GM21367 (cell line): ENCODE measurements around the gene TUSC1.
A peak's percentile ranks its signal among the peaks of the same experiment; 100 is the strongest.
"Not testable (repeated sequence)": the region's sequence is repeated elsewhere in the genome, so short reads cannot be mapped to it uniquely, and the experiment has no call there.

Experiments
- ATAC-seq: cut with Tn5 transposase; IDR thresholded peaks from one replicate; pipeline ENCODE4 v1.9.1; 2021; ENCODE audit not compliant: unreplicated experiment

Gene TUSC1

DNA sequence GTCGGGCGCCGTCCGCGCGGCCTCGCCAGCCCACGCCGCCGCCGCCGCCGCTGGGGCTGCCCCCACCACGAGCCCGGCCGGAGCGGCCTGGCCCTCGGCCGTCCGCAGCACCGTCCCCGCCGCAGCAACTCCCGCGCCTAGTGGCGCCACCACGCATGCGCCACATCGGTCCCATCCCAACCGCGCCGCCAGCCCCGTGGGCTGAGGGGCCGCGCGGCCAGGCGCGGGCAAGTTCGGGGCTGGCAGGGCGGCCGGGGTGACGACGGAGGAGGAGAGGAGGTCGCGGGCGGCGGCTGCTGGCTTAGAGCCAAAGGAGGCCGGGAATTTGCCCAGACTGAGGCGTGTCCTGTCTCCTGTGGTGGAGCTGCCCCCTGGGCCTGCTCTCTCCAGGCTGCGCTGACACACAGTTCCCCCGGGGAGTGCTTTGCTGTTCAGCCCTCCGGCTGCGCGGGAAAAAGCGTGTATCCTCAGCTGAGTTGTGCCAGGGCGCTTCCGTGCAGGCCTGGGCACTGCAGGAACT lies at the start of gene TUSC1:
TUSC1 (minus strand) TSS at position 298 of the 520 bp plus-strand sequence; CDS start at position 166, 132 bp downstream.
- peak; percentile 45 for ATAC-seq

DNA sequence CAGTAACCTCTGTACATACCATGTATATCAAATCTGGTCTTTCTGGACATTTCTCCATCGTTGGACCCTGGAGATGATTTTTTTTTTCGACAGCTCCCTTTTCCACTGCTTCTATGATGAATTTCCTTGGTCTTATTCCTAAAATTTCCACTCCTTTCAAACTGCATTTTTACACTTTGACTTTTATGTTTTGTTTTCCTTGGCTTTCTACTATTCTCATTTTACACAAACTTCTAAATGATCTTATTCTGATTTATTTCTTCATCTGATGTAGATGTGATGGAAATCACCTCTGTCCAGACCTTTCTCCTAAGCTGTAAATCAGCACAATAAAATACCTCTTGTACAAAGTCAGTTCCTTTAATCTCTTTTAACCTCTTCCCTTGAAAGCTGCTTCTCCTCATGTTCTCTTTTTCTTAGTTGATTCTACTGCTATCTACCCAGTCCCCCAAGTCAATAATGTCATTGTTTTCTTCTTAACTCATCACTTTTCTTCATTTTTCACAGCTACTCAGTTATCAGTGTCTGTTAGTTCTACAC lies 48.7 kb upstream of the TUSC1 start:
- no peak for ATAC-seq

DNA sequence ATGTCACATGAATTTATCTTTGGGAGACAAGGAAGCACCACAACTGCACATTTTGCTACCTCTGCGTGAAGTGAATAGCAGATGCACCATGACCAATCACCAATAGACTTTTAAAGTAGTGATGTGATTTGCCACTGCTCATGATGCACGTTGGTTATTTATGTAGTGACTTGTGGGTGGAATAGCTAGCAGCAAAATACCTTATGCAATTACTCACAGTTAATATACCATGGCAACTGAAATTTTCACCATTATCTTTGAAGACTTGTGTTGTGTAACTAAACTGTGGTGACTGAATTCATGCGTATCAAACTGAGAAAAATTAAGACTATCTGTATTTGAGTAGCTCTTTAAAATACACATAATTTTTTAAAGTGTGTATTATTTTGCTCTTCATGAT lies 46.2 kb upstream of the TUSC1 start:
- no peak for ATAC-seq

DNA sequence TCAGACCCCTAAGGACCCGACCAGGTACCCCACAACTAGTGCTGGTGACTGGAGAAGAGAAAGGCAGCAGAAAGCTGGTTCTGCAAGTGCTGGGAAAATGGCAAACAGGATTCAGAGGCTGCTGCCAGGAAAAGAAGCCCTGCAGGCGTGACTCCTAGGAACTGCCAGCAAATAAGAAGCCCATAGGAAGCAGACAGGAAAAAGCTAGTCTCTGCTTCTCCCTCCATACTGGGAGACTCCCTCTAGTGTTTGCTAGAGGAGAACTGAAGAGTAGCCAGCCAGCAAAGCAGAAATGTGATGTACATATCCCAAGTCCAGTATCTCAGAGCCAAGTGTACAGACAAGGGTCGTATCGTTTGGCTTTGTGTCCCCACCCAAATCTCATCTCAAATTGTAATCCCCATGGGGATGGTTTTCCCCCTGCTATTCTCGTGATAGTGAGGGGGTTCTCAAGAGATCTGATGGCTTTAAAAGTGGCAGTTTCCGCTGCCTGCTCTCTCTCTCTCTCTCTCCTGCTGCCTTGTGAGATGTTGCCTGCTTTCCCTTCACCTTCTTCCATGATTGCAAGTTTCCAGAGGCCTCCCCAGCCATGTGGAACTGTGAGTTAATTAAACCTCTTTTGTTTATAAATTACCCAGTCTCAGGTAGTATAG lies 38.1 kb upstream of the TUSC1 start:
- no peak for ATAC-seq

DNA sequence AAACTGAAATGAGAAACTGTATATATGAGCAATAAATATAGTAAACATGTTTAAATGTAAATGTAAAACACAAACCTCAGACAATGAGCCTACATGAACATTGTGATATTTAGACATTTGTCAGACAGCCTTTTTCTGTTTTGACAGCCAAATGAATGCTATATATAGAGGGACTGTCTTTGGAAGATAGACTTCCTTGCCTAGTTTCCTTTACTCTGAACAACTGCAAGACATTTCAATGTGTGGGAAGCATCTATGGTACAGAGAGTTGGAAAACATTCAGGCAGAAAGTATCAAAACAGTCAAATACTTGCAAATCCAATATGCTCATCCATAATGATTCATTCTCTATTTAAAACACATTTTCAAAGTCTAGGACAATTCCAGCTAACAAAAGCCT lies 31.7 kb upstream of the TUSC1 start:
- ATAC-seq, result no peak

DNA sequence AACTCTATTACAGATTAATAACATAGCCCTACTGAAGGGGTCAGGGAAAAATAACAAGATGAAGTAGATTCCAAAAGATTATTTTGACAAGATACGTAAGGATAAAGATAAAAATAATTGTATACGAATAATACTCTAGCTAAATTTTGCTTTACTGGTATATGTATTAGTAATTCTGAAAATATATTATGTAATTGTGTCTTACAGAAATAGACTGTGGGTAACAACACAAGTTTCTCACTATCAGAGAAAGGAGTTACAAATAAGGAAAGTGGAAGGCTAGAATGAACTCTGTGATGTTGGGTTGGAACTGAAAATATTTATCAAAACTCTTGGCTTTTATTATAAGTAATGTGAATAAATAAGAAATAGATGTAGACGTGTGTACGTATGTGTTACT lies 26.6 kb upstream of the TUSC1 start:
- no peak for ATAC-seq

DNA sequence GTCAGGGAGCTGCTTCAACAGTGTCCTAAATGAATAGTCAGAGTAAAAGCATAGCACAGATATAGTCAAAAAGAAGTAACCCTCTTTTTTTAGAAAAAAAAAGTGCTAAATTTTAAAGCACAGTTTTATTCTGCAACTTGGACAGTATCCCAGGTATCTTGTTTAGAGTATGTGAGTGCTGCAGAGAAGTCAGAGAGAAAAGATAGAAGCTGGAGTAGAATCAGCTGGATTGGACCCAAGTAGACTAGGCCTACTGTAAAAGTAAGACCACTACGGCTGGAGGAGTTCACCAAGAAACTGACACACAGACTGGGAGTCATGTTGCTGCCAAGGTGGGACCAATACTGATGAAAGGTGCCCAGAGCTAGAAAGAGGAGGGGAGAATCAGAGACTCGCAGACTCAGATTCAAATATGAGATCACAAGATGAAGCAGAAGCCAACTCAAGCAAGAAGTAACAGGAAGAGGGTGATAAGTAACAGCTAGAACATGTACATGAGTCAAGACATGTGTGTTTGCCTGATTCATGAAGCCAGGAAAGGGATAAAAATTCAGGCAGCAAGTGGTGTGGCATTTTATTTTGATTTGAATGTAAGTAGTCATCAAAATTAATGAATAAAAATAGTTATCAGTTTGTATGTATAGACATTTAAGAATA lies 25.6 kb upstream of the TUSC1 start:
- ATAC-seq, result no peak

DNA sequence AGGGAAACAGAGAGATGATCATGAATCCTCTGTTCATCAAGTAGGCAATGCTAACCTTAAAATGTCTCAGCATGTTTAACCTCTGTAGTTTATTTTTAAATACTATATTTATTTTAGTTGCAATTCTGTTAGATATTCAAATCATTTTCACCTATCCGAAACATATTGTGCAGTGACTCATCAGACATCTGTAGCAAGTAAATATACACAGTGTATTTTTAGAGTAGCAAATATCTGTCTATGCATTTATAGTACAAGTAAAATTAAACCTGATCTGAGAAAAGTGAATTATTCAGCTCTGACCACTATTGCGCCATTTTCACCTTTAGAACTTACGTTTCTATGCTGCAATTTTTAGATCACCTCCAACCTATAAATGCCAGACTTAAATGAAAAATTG lies 24.3 kb upstream of the TUSC1 start:
- no peak for ATAC-seq

DNA sequence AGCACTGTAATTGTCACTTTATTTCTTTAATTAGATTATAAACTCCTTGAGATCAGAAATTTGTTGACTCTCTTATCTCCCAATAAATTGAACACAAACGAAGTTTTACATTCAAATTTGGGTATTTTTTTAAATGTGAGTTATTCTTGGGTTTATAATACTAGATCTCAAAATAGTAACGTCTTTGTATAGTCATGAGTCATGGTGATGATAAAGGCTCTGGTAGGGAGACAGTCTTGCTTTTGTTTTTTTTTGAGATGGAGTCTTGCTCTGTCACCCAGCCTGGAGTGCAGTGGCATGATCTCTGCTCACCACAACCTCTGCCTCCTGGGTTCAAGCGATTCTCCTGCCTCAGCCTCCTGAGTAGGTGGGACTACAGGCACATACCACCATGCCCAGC lies 22.7 kb upstream of the TUSC1 start:
- not testable (repeated sequence) for ATAC-seq

DNA sequence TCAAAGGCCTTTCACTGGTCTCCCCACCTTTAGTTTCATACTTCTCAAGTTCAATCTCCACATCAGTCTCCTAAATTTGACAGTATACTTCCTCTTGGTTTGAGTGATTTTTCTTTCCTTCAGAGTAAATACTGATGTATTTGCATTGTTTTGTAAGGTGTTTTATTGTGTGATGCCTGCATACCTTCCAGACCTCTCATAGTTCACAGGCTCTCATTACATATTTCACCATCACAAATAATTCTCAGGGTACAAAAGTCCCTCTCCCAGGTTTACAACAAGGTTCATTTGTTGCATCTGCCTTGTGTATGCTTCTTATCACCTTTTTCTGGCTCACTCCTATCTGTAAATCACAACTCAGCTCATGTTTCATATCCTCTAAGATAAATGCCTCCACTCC lies 22.2 kb upstream of the TUSC1 start:
- ATAC-seq, result no peak

DNA sequence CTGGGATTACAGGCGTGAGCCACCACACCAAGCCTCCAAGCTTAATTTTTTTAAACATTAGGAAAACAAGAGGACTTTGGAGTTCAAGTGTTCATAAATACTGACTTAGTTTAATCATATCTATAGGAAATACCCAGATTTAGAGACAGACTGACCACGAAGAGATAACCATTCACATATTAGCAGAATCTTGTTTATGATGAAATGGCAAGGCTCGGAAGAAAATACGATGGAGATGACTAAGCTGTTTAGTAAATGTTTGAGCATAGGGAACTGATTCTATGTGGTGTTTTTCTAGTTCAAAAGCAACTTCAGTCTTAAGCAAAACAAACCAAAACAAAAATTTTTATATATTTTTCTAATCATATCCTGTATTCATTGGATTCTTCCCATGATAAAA lies 13.5 kb upstream of the TUSC1 start:
- ATAC-seq, result no peak

DNA sequence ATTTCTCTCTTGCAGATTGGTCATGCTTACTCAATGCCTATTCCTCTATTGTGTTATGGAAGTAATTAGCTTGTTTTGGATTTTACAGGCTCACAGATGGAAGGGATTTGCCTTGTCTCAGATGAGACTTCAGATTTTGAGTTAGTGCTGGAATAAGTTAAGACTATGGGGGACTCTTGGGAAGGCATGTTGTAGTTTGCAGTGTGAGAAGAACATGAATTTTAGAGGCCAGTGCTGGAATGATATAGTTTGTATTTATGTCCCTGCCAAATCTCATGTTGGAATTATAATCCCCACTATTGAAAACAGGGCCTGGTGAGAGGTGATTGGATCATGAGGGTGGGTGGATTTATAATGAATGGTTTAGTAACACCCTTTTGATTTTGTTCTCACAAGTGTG lies 6.1 kb upstream of the TUSC1 start:
- ATAC-seq, result no peak

DNA sequence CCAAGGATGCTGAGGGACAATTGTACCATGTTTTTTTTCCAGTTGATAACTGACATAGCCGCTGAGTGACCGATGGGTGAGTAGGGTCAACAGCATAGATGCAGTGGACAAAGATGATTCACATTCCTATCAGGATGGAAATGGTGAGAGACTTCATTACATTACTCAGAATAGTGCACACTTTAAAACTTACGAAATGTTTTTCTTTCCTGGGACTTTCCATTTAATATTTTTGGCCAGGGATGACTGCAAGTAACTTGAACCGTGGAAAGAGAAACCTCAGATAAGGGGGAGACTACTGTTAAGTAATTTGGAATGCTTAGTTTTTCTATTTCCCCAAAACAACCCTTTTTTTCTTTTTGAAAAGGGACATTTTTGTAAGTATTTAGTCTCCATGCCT lies 3.0 kb upstream of the TUSC1 start:
- no peak for ATAC-seq

DNA sequence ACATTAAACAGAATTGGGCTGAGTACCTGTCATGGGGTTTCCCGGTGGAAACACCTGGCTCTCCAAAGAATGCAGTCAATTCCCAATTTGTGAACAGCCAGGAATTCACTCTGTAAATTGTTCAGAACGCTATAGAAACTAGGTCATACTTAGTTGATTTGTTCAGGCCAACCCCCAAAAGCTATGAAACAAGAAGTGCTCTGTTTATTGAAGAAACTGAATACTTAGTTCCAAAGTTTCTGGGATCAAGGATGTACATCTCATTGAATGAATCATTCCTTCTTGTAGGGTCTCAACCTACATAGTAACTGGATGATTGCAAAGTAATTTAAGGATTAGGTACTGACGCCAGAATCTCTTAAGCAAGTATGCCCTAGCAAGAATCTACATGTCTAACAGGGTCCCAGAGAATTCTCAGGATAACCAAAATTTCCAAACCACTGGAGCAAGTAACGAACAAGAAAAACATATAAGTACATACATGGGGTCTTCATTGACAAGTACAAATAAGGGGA lies 659 bp upstream of the TUSC1 start:
- no peak for ATAC-seq

DNA sequence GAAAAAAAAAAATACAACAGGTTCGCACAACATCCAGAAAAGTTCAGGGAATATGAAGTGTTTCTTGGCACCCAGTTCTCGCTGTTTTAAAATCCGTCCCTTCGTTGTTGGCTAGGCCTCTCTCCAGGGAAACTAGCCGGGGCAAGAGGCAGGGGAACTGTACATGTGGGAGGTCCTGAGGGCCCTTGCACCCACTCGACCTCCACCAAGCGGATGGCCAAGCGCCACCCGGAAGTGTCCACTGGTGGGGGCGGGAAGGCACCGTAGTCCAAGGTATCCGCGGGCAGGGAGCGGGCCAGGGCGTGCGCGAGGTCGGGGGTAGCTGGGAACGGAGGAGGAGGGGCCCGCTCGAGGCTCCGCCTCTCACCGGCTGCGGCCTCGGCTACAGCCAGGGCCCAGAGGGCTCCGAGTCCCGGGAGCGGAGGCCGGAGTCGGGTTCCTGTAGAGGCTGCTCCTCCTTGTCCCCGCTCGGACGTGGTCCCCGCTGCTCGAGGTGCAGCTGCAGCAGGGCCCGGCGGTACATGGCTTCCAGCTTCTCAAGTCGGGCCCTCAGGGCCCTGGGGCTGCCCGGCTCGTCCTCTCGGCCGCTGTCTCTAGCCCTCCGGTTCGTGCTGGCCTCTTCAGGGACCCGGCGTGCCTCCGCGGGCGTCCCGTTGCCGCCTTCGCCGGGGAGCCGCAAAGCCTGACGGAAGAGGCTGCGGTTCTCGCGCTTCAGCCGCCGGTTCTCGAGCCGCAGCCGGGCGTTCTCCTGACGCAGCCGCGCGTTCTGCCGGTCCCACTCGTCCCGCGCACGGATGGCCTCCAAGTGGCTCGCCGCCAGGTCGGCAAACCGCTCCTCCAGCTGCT lies 720 bp downstream of the TUSC1 start:
- peak; percentile 62 for ATAC-seq

DNA sequence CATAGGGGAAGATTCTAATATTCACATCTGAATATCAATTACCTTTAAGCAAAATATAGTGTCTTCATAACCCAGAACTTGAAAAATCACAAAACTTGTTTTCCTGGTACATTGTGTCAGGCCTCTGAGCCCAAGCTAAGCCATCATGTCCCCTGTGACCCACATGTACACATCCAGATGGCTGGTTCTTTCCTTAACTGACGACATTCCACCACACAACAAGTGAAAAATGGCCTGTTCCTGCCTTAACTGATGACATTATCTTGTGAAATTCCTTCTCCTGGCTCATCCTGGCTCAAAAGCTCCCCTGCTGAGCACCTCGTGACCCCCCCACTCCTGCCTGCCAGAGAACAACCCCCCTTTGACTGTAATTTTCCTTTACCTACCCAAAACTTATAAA lies 2.4 kb downstream of the TUSC1 start:
- not testable (repeated sequence) for ATAC-seq

DNA sequence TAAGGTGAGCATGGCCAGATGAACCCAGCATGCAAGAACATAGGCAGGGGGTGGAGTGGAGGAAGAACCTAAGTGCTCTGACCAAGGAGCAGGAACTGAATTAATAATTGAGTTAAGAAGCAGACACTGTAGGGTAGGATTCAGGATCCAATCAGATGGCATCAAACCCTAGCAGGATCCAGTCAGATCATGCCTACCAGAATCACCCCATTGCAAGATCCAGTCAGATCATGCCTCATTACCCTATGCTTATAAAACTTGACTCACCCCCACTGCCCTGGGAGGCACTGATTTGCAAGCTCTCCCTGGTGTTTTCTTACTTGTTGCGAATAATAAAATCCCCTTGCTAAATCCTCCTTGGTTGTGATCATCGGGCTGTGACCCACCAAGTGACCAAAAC lies 19.7 kb downstream of the TUSC1 start:
- ATAC-seq, result no peak

DNA sequence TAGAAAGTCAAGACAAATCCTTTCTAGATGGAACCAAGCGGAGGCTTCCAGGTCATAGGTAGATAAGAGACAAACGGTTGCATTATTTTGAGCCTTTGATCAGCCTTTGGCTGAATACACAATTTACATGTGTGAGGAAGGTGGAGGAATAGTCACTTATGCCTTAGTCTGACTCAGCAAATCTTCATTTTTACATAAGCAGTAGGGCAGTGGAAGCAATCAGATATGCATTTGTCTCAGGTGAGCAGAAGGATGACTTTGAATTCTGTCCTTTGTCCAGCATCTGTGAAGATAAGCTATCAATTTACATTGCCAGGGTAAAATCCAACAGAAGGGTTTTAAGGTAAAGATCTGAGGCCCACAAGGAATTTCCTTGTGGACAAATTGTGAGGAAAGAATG lies 23.8 kb downstream of the TUSC1 start:
- ATAC-seq, result no peak

DNA sequence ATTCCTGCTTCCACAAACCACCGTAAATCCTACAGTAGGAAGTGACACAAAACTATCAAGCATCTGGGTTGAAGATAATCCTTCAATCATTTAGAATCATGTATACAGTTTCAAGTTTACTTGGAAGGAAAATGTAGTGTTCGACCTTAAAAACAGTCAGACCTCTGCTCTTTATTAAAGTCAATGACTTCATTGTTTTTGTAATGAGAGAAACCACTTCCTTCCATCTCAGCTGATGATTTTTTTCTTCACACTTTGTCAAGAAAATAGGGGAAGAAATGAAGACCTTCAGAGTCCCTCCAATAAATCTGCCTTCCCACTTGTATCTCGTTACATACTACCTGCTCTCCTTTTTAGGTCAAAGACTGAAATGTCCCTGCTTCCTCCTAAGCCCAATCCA lies 30.1 kb downstream of the TUSC1 start:
- ATAC-seq, result no peak

DNA sequence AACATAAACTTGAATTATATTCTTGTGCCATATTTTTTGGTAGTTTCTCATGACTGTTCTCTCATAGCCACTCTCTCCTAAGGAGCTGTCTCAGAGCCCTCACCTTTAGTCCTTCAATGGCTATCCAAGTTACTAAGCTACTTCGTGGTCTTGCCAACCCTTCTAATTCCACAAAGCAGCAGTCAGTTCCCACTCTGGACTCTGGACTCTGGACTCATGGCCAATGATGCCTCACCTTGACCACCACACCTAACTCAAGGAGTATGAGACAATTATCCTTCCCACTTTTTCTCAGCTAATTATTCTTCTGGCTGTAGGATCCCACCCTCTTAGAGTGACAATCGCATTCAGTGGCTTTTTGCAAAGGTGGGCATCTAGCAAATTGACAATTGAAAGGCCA lies 42.2 kb downstream of the TUSC1 start:
- ATAC-seq, result no peak

DNA sequence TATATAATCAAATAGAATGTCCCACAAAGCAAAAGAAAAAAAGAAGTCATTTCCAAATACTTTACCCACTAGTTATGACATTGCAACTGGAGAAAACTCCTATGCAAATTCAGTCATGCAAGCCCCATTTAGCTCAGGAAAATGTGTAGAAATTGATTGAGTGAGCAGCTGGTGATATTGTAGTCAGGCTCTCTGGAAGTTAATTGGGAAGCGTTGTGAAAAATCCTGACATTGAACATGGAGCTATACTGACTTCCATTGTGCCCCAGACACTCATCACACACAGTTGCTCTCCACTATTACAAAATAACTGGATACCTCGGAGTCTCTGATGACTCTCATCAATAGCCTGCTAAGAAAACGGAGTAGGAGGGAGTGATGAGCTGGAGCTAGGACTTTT lies 49.0 kb downstream of the TUSC1 start:
- no peak for ATAC-seq
